ENCODE measurements around the gene HEATR5A. TPM values are rescaled to one million over a fixed set of nuclear protein-coding genes. Genes with fewer than 3 reads are reported as not detected.
"Not testable (repeated sequence)": the region's sequence is repeated elsewhere in the genome, so short reads cannot be mapped to it uniquely, and the experiment has no call there.

The HEATR5A gene
- total RNA-seq, 2 donors from 2014 or later, result 10.0 to 16.3 TPM

DNA sequence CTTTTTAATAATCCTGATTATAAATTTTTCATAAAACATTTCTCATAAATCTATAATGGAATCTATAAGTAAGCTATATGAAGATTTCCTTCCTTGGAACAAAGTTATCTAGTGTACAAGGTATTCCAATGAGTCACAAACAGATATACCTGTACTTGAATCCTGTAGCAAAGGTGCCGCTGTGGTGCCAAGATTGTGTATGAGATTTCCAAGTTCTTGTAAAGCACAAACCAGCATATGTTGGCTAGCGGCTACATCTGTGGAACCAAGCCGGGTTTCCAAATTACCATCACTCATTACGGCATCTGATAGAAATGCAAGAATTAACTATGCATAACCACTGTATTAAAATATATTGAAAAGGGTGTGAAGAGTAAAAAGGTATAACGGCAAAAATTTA is 34.1 kb downstream of the HEATR5A start:
- Histone ChIP-seq H3K9me3 (no peaks in the 10 kb centered on the region), H3K4me3 (no peak overlapping the region), H3K27ac (no peak overlapping the region), H3K4me1 (replicated peaks) (no peaks in the 10 kb centered on the region), H3K36me3 (no peaks in the 10 kb centered on the region), H3K27me3 (replicated peaks; ENCODE audit: insufficient read depth) (no peaks in the 10 kb centered on the region)
- intact Hi-C loops (cut with DNase I), result no loop called here
- TF ChIP-seq CTCF (IDR thresholded peaks at IDR 0.05) (no peak), POLR2A (IDR thresholded peaks at IDR 0.05) (no peak), POLR2AphosphoS5 (IDR thresholded peaks at IDR 0.05) (no peak)
- WGBS, result 95% methylated on average over 5 of the region's 5 CpGs
- no peak for DNase-seq (ENCODE audit: low spot score)

DNA sequence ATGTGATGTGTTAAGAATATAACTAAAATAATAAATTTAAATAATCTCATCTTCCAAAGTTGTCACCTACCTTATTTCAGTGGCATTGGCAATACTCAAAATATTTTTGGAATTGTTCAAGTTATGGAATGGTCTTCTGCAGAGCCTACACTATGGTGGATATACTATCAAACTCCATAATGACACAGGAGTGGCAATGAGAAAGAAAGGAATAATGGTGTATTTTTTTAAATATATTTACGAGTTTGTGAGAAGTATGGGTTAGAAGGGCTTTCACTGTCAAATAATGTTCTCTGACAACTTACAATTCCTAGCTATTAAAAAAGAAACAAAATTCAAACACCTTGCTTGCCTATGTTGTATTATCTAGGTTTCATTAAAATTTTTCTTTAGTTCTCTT is 38.1 kb downstream of the HEATR5A start:
- Histone ChIP-seq H3K9me3 (no peaks in the 10 kb centered on the region), H3K4me1 (replicated peaks) (no peaks in the 10 kb centered on the region), H3K4me3 (no peak overlapping the region), H3K36me3 (no peaks in the 10 kb centered on the region), H3K27me3 (replicated peaks; ENCODE audit: insufficient read depth) (no peaks in the 10 kb centered on the region), H3K27ac (no peak overlapping the region)
- intact Hi-C loops (cut with DNase I), result no loop called here
- DNase-seq (ENCODE audit: low spot score), result no peak
- 91% methylated on average over 1 of the region's 1 CpG for WGBS
- no peak for TF ChIP-seq CTCF (IDR thresholded peaks at IDR 0.05)
- no peak for TF ChIP-seq POLR2AphosphoS5 (IDR thresholded peaks at IDR 0.05)
- TF ChIP-seq POLR2A (IDR thresholded peaks at IDR 0.05), result no peak

GRCh38 chr14:31380106-31380505 is 40.2 kb downstream of the HEATR5A start:
- 98% methylated on average over 3 of the region's 3 CpGs for WGBS
- Histone ChIP-seq H3K9me3 (no peaks in the 10 kb centered on the region), H3K27me3 (replicated peaks; ENCODE audit: insufficient read depth) (no peaks in the 10 kb centered on the region), H3K27ac (no peak overlapping the region), H3K36me3 (no peaks in the 10 kb centered on the region), H3K4me1 (replicated peaks) (no peaks in the 10 kb centered on the region), H3K4me3 (no peak overlapping the region)
- intact Hi-C loops (cut with DNase I), result no loop called here
- no peak for TF ChIP-seq POLR2AphosphoS5 (IDR thresholded peaks at IDR 0.05)
- no peak for DNase-seq (ENCODE audit: low spot score)

- H3K4me3 ChIP-seq; H3K36me3 ChIP-seq; H3K27ac ChIP-seq; H3K4me1 ChIP-seq (replicated peaks); H3K9me3 ChIP-seq; H3K27me3 ChIP-seq (replicated peaks; ENCODE audit: insufficient read depth); DNase-seq (ENCODE audit: low spot score); intact Hi-C loops (cut with DNase I): not testable (repeated sequence)
- WGBS, result 94% methylated on average over 16 of the region's 16 CpGs
Observed at GRCh38 chr14:31379125-31379947, 41.0 kb downstream of the HEATR5A start.

GRCh38 chr14:31377433-31377832 is 42.9 kb downstream of the HEATR5A start:
- TF ChIP-seq POLR2A (IDR thresholded peaks at IDR 0.05) (no peak), POLR2AphosphoS5 (IDR thresholded peaks at IDR 0.05) (no peak), CTCF (IDR thresholded peaks at IDR 0.05) (no peak)
- WGBS, result 92% methylated on average over 5 of the region's 5 CpGs
- no peak overlapping the region for H3K4me3 ChIP-seq
- no peak overlapping the region for H3K27ac ChIP-seq
- no peak for DNase-seq (ENCODE audit: low spot score)
- H3K9me3 ChIP-seq, result no peaks in the 10 kb centered on the region
- no peaks in the 10 kb centered on the region for H3K27me3 ChIP-seq (replicated peaks; ENCODE audit: insufficient read depth)
- intact Hi-C loops (cut with DNase I), result no loop called here
- no peaks in the 10 kb centered on the region for H3K36me3 ChIP-seq
- H3K4me1 ChIP-seq (replicated peaks), result no peaks in the 10 kb centered on the region

- TF ChIP-seq POLR2AphosphoS5 (IDR thresholded peaks at IDR 0.05) (no peak), POLR2A (IDR thresholded peaks at IDR 0.05) (no peak), CTCF (IDR thresholded peaks at IDR 0.05) (no peak)
- Histone ChIP-seq H3K27ac (no peak overlapping the region), H3K4me3 (no peak overlapping the region), H3K36me3 (no peaks in the 10 kb centered on the region), H3K9me3 (no peaks in the 10 kb centered on the region), H3K27me3 (replicated peaks; ENCODE audit: insufficient read depth) (no peaks in the 10 kb centered on the region), H3K4me1 (replicated peaks) (no peaks in the 10 kb centered on the region)
- 77% methylated on average over 2 of the region's 2 CpGs for WGBS
- DNase-seq (ENCODE audit: low spot score), result no peak
- intact Hi-C loops (cut with DNase I), result no loop called here
Observed at GRCh38 chr14:31371646-31372045, 48.7 kb downstream of the HEATR5A start.

Data from prostate gland (tissue), 2 donors.